ENCODE measurements around the gene MYH10. TPM values are rescaled to one million over a fixed set of nuclear protein-coding genes. Genes with fewer than 3 reads are reported as not detected.
"Not testable (repeated sequence)": the region's sequence is repeated elsewhere in the genome, so short reads cannot be mapped to it uniquely, and the experiment has no call there.

The MYH10 gene
- total RNA-seq, 1 experiment from 2014 or later = 1.6 TPM

DNA sequence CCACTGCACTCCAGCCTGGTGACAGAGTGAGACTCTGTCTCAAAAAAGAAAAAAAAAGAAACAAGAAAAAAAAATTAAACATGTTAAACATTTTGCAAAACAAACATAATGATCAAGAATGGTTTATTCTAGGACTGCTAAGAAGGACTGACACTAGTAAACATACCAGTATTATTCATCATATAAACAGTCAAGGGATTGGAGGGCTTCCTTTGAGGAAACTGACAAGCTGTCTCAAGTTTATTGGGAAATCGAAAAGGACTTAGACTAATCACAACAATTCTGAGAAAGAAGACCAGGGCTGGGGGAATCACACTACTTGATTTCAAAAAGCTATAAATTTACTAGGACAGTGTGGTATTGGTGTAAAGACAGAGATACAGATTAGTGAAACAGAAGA, 75.5 kb downstream of the MYH10 start:
- Histone ChIP-seq H3K9me2 (ENCODE audit: insufficient read depth) (no peaks in the 10 kb centered on the region), H3K79me2 (ENCODE audit: low read depth) (no peaks in the 10 kb centered on the region), H3K4me2 (no peak overlapping the region), H3K36me3 (ENCODE audit: low read depth) (no peaks in the 10 kb centered on the region), H4K20me1 (ENCODE audit: insufficient read depth) (no peaks in the 10 kb centered on the region), H2AFZ (no peak overlapping the region), H3F3A (ENCODE audit: insufficient read depth, low read depth) (no peaks in the 10 kb centered on the region), H3K4me3 (no peak overlapping the region), H3K4me1 (replicated peaks; ENCODE audit: insufficient read depth) (no peaks in the 10 kb centered on the region), H3K27me3 (ENCODE audit: insufficient read depth, low read depth) (peaks cover 17% of the 10 kb centered on the region), H3K9me3 (ENCODE audit: insufficient read depth, low read depth) (no peaks in the 10 kb centered on the region), H3K27ac (no peak overlapping the region)
- TF ChIP-seq, protein P1, sequence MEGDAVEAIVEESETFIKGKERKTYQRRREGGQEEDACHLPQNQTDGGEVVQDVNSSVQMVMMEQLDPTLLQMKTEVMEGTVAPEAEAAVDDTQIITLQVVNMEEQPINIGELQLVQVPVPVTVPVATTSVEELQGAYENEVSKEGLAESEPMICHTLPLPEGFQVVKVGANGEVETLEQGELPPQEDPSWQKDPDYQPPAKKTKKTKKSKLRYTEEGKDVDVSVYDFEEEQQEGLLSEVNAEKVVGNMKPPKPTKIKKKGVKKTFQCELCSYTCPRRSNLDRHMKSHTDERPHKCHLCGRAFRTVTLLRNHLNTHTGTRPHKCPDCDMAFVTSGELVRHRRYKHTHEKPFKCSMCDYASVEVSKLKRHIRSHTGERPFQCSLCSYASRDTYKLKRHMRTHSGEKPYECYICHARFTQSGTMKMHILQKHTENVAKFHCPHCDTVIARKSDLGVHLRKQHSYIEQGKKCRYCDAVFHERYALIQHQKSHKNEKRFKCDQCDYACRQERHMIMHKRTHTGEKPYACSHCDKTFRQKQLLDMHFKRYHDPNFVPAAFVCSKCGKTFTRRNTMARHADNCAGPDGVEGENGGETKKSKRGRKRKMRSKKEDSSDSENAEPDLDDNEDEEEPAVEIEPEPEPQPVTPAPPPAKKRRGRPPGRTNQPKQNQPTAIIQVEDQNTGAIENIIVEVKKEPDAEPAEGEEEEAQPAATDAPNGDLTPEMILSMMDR (conservative IDR thresholded peaks at IDR 0.05) = no peak
- no peak for DNase-seq
- intact Hi-C loops (cut with micrococcal nuclease; ENCODE audit: unreplicated experiment) = no loop called here
- no TSS peak for BruUV-seq (replicated peaks)
- ChIA-PET CTCF (no interaction called here), POLR2A (ENCODE audit: unreplicated experiment) (no interaction called here)

DNA sequence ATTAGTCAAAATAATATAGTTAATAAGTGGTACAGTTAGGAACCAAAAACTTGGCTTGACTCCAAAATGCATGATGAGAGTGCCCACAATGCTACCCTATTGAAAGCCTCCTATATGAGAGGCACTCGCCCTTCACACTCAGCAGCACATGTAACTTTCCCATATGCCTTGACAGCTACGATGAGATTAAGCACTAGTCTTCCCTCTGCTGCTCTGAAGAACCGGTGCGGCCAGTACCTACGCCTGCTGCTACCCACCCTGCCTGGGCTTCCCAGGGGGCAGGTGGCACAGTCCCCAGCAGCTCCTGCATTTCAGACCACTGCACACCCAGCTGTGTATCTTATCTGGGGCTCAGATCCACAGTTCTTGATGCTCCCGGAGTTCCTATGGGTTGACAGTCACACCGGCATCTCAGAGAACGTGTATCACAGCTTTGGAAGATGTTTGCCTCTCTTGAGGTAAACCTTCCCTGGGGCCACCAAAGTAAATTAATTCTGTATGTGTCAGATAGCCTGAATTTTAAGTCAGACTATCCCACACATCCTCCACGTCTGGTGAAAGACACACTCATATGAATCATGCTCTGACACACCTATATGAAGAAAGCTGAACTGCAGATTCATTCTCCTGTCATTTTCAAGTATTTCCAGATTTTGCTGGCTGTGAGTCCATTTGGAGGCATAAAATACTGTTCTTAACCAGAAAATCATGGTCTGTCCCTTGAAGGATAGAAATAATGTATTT, 77.8 kb downstream of the MYH10 start:
- no peaks in the 10 kb centered on the region for H3F3A ChIP-seq (ENCODE audit: insufficient read depth, low read depth)
- no peaks in the 10 kb centered on the region for H3K4me1 ChIP-seq (replicated peaks; ENCODE audit: insufficient read depth)
- H3K9me3 ChIP-seq (ENCODE audit: insufficient read depth, low read depth) = no peaks in the 10 kb centered on the region
- no TSS peak for BruUV-seq (replicated peaks)
- DNase-seq = no peak
- H3K27ac ChIP-seq = no peak overlapping the region
- no peaks in the 10 kb centered on the region for H3K36me3 ChIP-seq (ENCODE audit: low read depth)
- ChIA-PET POLR2A (ENCODE audit: unreplicated experiment) (interaction anchor here (0.5 kb wide), 1 partner anchor 230 kb away, joined by 30 read pairs; no protein-coding TSS in a partner anchor), CTCF (no interaction called here)
- H3K79me2 ChIP-seq (ENCODE audit: low read depth) = no peaks in the 10 kb centered on the region
- no peak overlapping the region for H3K4me3 ChIP-seq
- H3K9me2 ChIP-seq (ENCODE audit: insufficient read depth) = no peaks in the 10 kb centered on the region
- no peaks in the 10 kb centered on the region for H4K20me1 ChIP-seq (ENCODE audit: insufficient read depth)
- TF ChIP-seq EZH2 (IDR thresholded peaks at IDR 0.05; ENCODE audit: low read depth) = no peak
- TF ChIP-seq, protein P1 (conservative IDR thresholded peaks at IDR 0.05) = no peak
- intact Hi-C loops (cut with micrococcal nuclease; ENCODE audit: unreplicated experiment) = no loop called here
- H3K27me3 ChIP-seq (ENCODE audit: insufficient read depth, low read depth) = peaks cover 19% of the 10 kb centered on the region
- H3K4me2 ChIP-seq = no peak overlapping the region
- no peak overlapping the region for H2AFZ ChIP-seq

DNA sequence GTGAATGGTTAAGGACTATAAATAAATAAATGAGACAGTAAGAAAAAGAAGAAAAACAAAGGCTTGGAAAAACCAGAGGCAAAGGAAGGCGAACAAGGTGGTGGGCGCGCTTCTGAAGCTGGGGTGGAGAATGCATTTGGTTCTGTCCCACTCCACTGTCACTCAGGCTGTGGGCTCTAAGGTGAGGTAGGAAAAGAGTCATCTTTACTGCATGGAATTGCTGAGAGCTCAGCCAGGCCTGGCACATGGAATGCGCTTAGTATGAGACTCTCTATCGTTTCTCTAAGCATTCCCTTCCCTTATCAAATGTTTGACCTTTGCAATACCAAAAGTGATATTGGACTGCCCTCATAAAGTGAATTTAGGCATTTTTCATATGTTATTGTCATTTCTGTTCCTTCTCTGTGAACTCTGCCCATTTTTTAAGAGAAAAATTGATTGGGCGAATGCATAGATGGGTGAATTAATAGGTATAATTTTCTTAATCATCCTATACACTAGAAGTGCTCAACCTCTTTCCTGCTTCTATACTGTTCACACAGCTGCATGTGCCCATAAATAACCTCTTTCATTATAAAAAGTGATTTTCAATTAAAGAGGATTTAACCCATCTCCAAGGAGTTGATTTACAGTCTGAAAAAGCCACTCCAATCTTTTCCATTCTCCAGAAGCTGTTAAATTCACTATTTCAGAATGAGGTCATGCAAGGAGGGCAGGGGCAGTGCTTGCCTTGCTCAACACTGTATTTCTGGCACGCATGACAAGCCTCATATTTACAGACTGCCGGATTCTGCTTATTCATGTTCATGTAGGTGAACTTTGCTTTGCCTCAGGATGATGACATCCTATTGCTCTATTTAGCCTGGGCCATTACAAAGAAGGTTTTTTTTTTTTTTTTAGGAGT, 87.7 kb downstream of the MYH10 start:
- H3K27ac ChIP-seq = no peak overlapping the region
- no TSS peak for BruUV-seq (replicated peaks)
- no peaks in the 10 kb centered on the region for H3F3A ChIP-seq (ENCODE audit: insufficient read depth, low read depth)
- no peak overlapping the region for H3K4me2 ChIP-seq
- peak in 1 of 2 experiments; percentile 66 for DNase-seq
- H3K9me3 ChIP-seq (ENCODE audit: insufficient read depth, low read depth) = no peaks in the 10 kb centered on the region
- H3K4me1 ChIP-seq (replicated peaks; ENCODE audit: insufficient read depth) = no peaks in the 10 kb centered on the region
- CTCF ChIA-PET = no interaction called here
- H2AFZ ChIP-seq = no peak overlapping the region
- intact Hi-C loops (cut with micrococcal nuclease; ENCODE audit: unreplicated experiment) = no loop called here
- H3K36me3 ChIP-seq (ENCODE audit: low read depth) = no peaks in the 10 kb centered on the region
- H3K9me2 ChIP-seq (ENCODE audit: insufficient read depth) = no peaks in the 10 kb centered on the region
- no peak overlapping the region for H3K4me3 ChIP-seq
- no peak for TF ChIP-seq EZH2 (IDR thresholded peaks at IDR 0.05; ENCODE audit: low read depth)
- TF ChIP-seq, protein P1 (conservative IDR thresholded peaks at IDR 0.05) = no peak
- POLR2A ChIA-PET (ENCODE audit: unreplicated experiment) = no interaction called here
- H3K79me2 ChIP-seq (ENCODE audit: low read depth) = no peaks in the 10 kb centered on the region
- H4K20me1 ChIP-seq (ENCODE audit: insufficient read depth) = no peaks in the 10 kb centered on the region
- peaks cover 21% of the 10 kb centered on the region for H3K27me3 ChIP-seq (ENCODE audit: insufficient read depth, low read depth)

DNA sequence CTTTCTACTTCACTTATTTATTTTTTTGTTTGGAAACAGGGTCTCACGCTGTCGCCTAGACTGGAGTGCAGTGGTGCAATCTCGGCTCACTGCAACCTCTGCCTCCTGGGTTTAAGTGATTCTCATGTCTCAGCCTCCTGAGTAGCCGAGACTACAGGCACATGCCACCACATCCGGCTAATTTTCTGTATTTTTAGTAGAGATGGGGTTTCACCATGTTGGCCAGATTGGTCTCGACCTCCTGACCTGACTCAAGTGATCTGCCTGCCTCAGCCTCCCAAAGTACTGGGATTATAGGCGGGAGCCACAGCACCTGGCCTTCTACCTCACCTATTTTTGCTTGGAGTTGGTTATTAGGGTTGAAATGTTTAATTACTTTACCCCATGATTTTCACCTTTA, 90.5 kb downstream of the MYH10 start:
- H3K79me2 ChIP-seq (ENCODE audit: low read depth); H3K4me1 ChIP-seq (replicated peaks; ENCODE audit: insufficient read depth); H3K27ac ChIP-seq; DNase-seq; H3K9me2 ChIP-seq (ENCODE audit: insufficient read depth); H3F3A ChIP-seq (ENCODE audit: insufficient read depth, low read depth); CTCF ChIA-PET; H2AFZ ChIP-seq; H3K4me3 ChIP-seq; H3K36me3 ChIP-seq (ENCODE audit: low read depth); H3K4me2 ChIP-seq; POLR2A ChIA-PET (ENCODE audit: unreplicated experiment); BruUV-seq (replicated peaks); H4K20me1 ChIP-seq (ENCODE audit: insufficient read depth); intact Hi-C loops (cut with micrococcal nuclease; ENCODE audit: unreplicated experiment); H3K9me3 ChIP-seq (ENCODE audit: insufficient read depth, low read depth): not testable (repeated sequence)
- H3K27me3 ChIP-seq (ENCODE audit: insufficient read depth, low read depth) = peaks cover 27% of the 10 kb centered on the region

Data from PC-9 (cell line).